ENCODE measurements around the gene INPP5K.

The INPP5K gene

DNA sequence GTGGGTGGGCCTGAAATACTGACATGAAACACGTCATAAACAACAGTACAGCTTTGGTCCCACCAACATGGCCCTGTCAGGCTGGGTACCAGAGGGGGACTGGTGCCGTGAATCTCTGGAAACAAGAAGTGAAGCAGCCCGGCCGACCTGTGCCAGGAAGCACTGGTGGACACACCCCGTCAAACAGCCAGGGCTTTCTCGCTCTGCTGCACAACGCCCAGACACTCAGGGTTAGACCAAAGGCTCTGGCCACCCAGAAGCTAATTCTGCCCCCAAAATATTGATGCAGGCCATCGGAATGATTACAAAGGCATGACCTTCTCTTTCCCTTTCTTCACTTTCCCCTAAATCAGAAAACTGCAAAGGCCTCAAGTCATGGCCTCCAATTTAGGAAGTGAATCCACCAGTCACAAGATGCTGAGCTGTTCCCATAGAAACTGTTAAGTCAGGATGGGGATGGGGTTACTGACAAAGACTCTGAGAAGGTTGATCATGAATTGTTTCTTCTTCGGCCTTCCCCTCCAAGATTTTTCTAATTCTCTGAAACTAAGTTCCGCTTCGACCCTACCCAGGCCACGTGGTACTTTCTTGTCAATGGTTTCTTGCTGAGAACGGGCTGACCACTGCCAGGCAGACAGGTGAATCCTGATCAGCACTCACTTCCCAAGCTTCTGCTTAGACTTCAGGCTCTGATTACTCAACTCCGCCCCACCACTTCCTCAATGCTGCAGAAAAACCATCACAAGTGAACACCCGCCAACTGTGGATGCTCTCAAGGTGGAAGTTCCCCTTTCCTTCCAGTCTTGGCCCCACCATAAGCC, 39.4 kb upstream of the INPP5K start:
- Histone ChIP-seq H3K4me3 (no peak overlapping the region), H3K9me3 (no peaks in the 10 kb centered on the region), H3K27me3 (ENCODE audit: low read depth) (no peaks in the 10 kb centered on the region), H3K36me3 (replicated peaks) (peaks cover 28% of the 10 kb centered on the region), H3K4me1 (no peaks in the 10 kb centered on the region)
- no peak for DNase-seq (ENCODE audit: low spot score in 2 of 2)
- in situ Hi-C loops (cut with MboI; ENCODE audit: low sequenced_read_pairs), result no loop called here

GRCh38 chr17:1554751-1555540, 38.5 kb upstream of the INPP5K start:
- in situ Hi-C loops (cut with MboI; ENCODE audit: low sequenced_read_pairs), result no loop called here

DNA sequence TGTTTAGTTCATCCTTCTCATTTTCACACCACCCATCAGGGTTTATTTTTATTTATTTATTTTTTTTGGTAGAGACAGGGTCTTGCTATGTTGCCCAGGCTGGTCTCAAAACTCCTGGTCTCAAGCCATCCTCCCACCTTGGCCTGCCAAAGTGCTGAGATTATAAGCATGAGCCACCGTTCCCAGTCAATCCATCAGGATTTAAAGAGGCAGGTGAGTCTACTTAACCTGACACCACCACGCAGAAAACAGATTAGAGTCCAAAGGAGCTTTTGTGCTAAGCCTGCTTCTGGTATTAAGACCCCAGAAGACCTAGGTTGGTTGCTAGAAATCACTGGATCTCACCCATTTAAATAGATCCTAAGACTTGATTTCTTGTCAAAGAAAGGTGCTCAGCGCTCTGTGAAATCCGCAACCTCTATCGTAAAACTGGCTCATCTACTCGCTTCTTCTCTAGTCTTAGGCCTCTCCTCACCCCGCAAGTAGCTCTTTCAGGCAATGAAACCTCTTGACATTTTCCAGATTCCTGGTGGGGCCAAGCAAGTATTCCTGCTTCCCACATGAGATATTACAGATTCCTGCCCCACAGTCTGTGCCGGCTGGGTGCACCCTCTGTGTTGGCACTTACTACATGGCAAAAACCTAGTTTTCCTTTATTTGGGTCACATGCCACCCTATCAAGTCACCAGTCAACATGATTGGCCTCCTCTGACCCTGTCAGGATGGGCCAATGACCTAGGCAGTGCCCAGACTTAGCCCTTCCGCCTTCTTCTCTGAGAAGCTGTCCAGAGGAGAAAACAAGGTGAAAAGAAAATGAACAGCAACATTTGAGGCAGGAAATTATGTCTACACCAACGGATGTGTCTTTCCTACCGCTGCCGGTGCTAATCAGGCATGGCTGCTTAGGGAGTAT, 37.2 kb upstream of the INPP5K start:
- DNase-seq (ENCODE audit: low spot score in 2 of 2), result no peak
- H3K36me3 ChIP-seq (replicated peaks), result peaks cover 28% of the 10 kb centered on the region
- no peaks in the 10 kb centered on the region for H3K9me3 ChIP-seq
- H3K27me3 ChIP-seq (ENCODE audit: low read depth), result no peaks in the 10 kb centered on the region
- in situ Hi-C loops (cut with MboI; ENCODE audit: low sequenced_read_pairs), result no loop called here
- H3K4me1 ChIP-seq, result no peaks in the 10 kb centered on the region
- no peak overlapping the region for H3K4me3 ChIP-seq

More at GRCh38 chr17:1554751-1555540, 38.5 kb upstream of the INPP5K start:
- Histone ChIP-seq H3K36me3 (replicated peaks) (peaks cover 28% of the 10 kb centered on the region), H3K4me1 (no peaks in the 10 kb centered on the region), H3K27me3 (ENCODE audit: low read depth) (no peaks in the 10 kb centered on the region), H3K9me3 (no peaks in the 10 kb centered on the region), H3K4me3 (no peak overlapping the region)
- no peak for DNase-seq (ENCODE audit: low spot score in 2 of 2)

- Histone ChIP-seq H3K27me3 (ENCODE audit: low read depth) (no peaks in the 10 kb centered on the region), H3K4me1 (no peaks in the 10 kb centered on the region), H3K36me3 (replicated peaks) (peaks cover 35% of the 10 kb centered on the region), H3K4me3 (no peak overlapping the region), H3K9me3 (no peaks in the 10 kb centered on the region)
- DNase-seq (ENCODE audit: low spot score in 2 of 2), result no peak
- in situ Hi-C loops (cut with MboI; ENCODE audit: low sequenced_read_pairs), result no loop called here
Observed at GRCh38 chr17:1552932-1553331, 36.5 kb upstream of the INPP5K start.

- Histone ChIP-seq H3K27me3 (ENCODE audit: low read depth) (no peaks in the 10 kb centered on the region), H3K9me3 (no peaks in the 10 kb centered on the region), H3K36me3 (replicated peaks) (peaks cover 36% of the 10 kb centered on the region), H3K4me1 (no peaks in the 10 kb centered on the region), H3K4me3 (no peak overlapping the region)
- in situ Hi-C loops (cut with MboI; ENCODE audit: low sequenced_read_pairs), result no loop called here
- no peak for DNase-seq (ENCODE audit: low spot score in 2 of 2)
Observed at GRCh38 chr17:1551741-1552140, 35.3 kb upstream of the INPP5K start.

DNA sequence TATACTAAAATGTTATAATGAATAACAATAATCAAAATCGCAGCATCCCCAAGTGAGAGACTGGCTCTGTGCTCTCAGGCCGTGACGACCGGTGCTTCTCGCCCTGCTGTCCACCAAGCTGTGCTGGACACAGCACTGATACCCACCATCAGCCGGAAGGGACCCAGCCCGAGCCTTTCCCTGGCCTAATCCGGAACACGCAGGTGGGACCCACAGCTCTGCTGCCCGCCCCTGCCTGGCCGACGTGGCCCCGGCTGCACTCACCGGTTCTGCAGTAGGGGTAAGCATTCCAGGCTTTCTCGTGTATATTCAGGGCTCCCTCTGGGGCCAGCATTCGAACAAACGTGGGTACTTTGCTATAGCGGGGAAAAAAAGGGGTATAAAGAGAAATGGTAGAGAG, 31.6 kb upstream of the INPP5K start:
- no peak for DNase-seq (ENCODE audit: low spot score in 2 of 2)
- Histone ChIP-seq H3K27me3 (ENCODE audit: low read depth) (no peaks in the 10 kb centered on the region), H3K36me3 (replicated peaks) (peaks cover 31% of the 10 kb centered on the region), H3K9me3 (no peaks in the 10 kb centered on the region), H3K4me1 (no peaks in the 10 kb centered on the region), H3K4me3 (no peak overlapping the region)
- in situ Hi-C loops (cut with MboI; ENCODE audit: low sequenced_read_pairs), result no loop called here

GRCh38 chr17:1546292-1546922, 30.0 kb upstream of the INPP5K start:
- Histone ChIP-seq H3K27me3 (ENCODE audit: low read depth) (no peaks in the 10 kb centered on the region), H3K4me3 (no peak overlapping the region), H3K4me1 (no peaks in the 10 kb centered on the region), H3K9me3 (no peaks in the 10 kb centered on the region), H3K36me3 (replicated peaks) (peaks cover 35% of the 10 kb centered on the region)
- in situ Hi-C loops (cut with MboI; ENCODE audit: low sequenced_read_pairs), result no loop called here
- DNase-seq (ENCODE audit: low spot score in 2 of 2), result no peak

DNA sequence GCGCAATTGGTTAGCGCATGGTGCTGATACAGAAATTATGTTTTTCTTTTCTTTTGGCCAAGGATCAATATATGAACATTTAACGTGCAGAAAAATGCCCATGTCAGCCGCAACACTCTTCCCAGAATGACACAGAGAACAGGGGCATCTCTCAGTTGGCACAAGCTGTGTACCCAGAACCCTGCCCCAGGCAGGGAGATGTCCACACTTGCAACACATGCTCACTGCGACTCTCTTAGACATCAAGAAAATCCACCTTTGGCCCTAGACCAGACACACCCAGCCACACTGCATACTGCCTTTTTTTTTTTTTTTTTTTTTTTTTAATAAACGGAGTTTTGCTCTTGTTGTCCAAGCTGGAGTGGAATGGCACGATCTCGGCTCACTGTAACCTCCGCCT, 29.2 kb upstream of the INPP5K start:
- in situ Hi-C loops (cut with MboI; ENCODE audit: low sequenced_read_pairs), result no loop called here
- Histone ChIP-seq H3K9me3 (no peaks in the 10 kb centered on the region), H3K4me1 (no peaks in the 10 kb centered on the region), H3K27me3 (ENCODE audit: low read depth) (no peaks in the 10 kb centered on the region), H3K4me3 (no peak overlapping the region), H3K36me3 (replicated peaks) (peaks cover 42% of the 10 kb centered on the region)
- no peak for DNase-seq (ENCODE audit: low spot score in 2 of 2)

- no peak overlapping the region for H3K4me3 ChIP-seq
- in situ Hi-C loops (cut with MboI; ENCODE audit: low sequenced_read_pairs), result no loop called here
- no peaks in the 10 kb centered on the region for H3K4me1 ChIP-seq
- peaks cover 44% of the 10 kb centered on the region for H3K36me3 ChIP-seq (replicated peaks)
- no peak for DNase-seq (ENCODE audit: low spot score in 2 of 2)
- H3K9me3 ChIP-seq, result no peaks in the 10 kb centered on the region
- no peaks in the 10 kb centered on the region for H3K27me3 ChIP-seq (ENCODE audit: low read depth)
Observed at GRCh38 chr17:1542316-1542715, 25.9 kb upstream of the INPP5K start.

GRCh38 chr17:1541367-1541904, 25.0 kb upstream of the INPP5K start:
- no peak for DNase-seq (ENCODE audit: low spot score in 2 of 2)
- in situ Hi-C loops (cut with MboI; ENCODE audit: low sequenced_read_pairs), result no loop called here
- no peaks in the 10 kb centered on the region for H3K9me3 ChIP-seq
- H3K36me3 ChIP-seq (replicated peaks), result peaks cover 44% of the 10 kb centered on the region
- no peaks in the 10 kb centered on the region for H3K27me3 ChIP-seq (ENCODE audit: low read depth)
- no peaks in the 10 kb centered on the region for H3K4me1 ChIP-seq
- H3K4me3 ChIP-seq, result no peak overlapping the region

DNA sequence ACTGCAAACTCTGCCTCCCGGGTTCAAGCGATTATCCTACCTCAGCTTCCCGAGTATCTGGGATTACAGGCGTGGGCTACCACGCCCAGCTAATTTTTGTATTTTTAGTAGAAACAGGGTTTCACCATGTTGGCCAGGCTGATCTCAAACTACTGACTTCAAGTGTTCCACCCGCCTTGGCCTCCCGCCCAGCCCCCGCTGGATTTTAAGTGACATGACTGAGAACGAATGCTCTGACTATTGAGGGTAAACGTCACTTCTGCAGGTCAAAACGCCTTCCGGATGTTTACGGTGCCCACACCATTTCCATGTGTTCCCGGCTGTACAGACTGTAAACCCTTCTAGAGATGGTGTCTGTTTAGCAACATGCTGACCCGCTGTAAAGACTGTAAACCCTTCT, 23.4 kb upstream of the INPP5K start:
- Histone ChIP-seq H3K4me1 (no peaks in the 10 kb centered on the region), H3K9me3 (no peaks in the 10 kb centered on the region), H3K36me3 (replicated peaks) (peaks cover 51% of the 10 kb centered on the region), H3K27me3 (ENCODE audit: low read depth) (no peaks in the 10 kb centered on the region), H3K4me3 (no peak overlapping the region)
- no peak for DNase-seq (ENCODE audit: low spot score in 2 of 2)
- in situ Hi-C loops (cut with MboI; ENCODE audit: low sequenced_read_pairs), result no loop called here

- Histone ChIP-seq H3K9me3 (no peaks in the 10 kb centered on the region), H3K27me3 (ENCODE audit: low read depth) (no peaks in the 10 kb centered on the region), H3K4me3 (no peak overlapping the region), H3K36me3 (replicated peaks) (peaks cover 52% of the 10 kb centered on the region), H3K4me1 (no peaks in the 10 kb centered on the region)
- DNase-seq (ENCODE audit: low spot score in 2 of 2), result no peak
- in situ Hi-C loops (cut with MboI; ENCODE audit: low sequenced_read_pairs), result no loop called here
Observed at GRCh38 chr17:1535737-1536136, 19.3 kb upstream of the INPP5K start.

- no peaks in the 10 kb centered on the region for H3K9me3 ChIP-seq
- DNase-seq (ENCODE audit: low spot score in 2 of 2), result no peak
- peaks cover 45% of the 10 kb centered on the region for H3K36me3 ChIP-seq (replicated peaks)
- no peaks in the 10 kb centered on the region for H3K27me3 ChIP-seq (ENCODE audit: low read depth)
- no peaks in the 10 kb centered on the region for H3K4me1 ChIP-seq
- no peak overlapping the region for H3K4me3 ChIP-seq
- in situ Hi-C loops (cut with MboI; ENCODE audit: low sequenced_read_pairs), result no loop called here
Observed at GRCh38 chr17:1533661-1534325, 17.4 kb upstream of the INPP5K start.

Measured in HAP-1 (cell line).